Loucy (cell line): ENCODE data around the gene PRR35.

Experiments used
- H2AFZ ChIP-seq: fragments of 200-600 bp; sonication (generic); 2 replicates; pipeline ENCODE4 v1.6.0; 2016; ENCODE audit warnings: antibody characterized with exemption, mild to moderate bottlenecking, low read length, moderate library complexity
- H3F3A ChIP-seq: fragments of 200-600 bp; 2 replicates; pipeline ENCODE4 v1.6.0; 2016; ENCODE audit warnings: antibody characterized with exemption, low read depth, mild to moderate bottlenecking
- H3K27me3 ChIP-seq: fragments of 200-600 bp; sonication (generic); 2 replicates; pipeline ENCODE4 v1.6.1; 2014; ENCODE audit warnings: low read length, mild to moderate bottlenecking; ENCODE audit not compliant: insufficient read depth, poor library complexity, severe bottlenecking
- H3K36me3 ChIP-seq: fragments of 200-600 bp; sonication (generic); 2 replicates; pipeline ENCODE4 v1.6.1; 2016; ENCODE audit warnings: low read length; ENCODE audit not compliant: insufficient read depth
- H3K4me1 ChIP-seq: fragments of 200-600 bp; sonication (generic); 2 replicates; pipeline ENCODE4 v1.5.1; 2014; ENCODE audit warnings: low read length, mild to moderate bottlenecking; ENCODE audit not compliant: insufficient read depth, poor library complexity, severe bottlenecking
- H3K4me2 ChIP-seq: fragments of 200-600 bp; sonication (generic); 2 replicates; pipeline ENCODE4 v1.6.0; 2014; ENCODE audit warnings: antibody characterized with exemption, low read length, low read depth, mild to moderate bottlenecking; ENCODE audit not compliant: poor library complexity, severe bottlenecking
- H3K4me3 ChIP-seq: fragments of 200-600 bp; sonication (generic); 2 replicates; pipeline ENCODE4 v1.5.1; 2014; ENCODE audit warnings: low read length, mild to moderate bottlenecking, mixed read lengths; ENCODE audit not compliant: poor library complexity, severe bottlenecking
- H3K79me2 ChIP-seq: fragments of 200-600 bp; sonication (generic); 2 replicates; pipeline ENCODE4 v1.6.1; 2014; ENCODE audit warnings: low read length; ENCODE audit not compliant: insufficient read depth
- H3K9ac ChIP-seq: fragments of 200-600 bp; sonication (generic); 2 replicates; pipeline ENCODE4 v1.6.0; 2014; ENCODE audit warnings: mild to moderate bottlenecking, low read depth, low read length, moderate library complexity; ENCODE audit not compliant: poor library complexity, severe bottlenecking
- H3K9me2 ChIP-seq: fragments of 200-600 bp; sonication (generic); replicated peaks from 2 replicates; pipeline ENCODE4 v1.6.1; 2016; ENCODE audit warnings: low read depth, low read length, mixed read lengths
- H3K9me3 ChIP-seq: fragments of 200-600 bp; sonication (generic); 2 replicates; pipeline ENCODE4 v1.6.1; 2014; ENCODE audit warnings: mild to moderate bottlenecking, antibody characterized with exemption, low read length, low read depth; ENCODE audit not compliant: insufficient read depth
- H4K20me1 ChIP-seq: fragments of 200-600 bp; sonication (generic); 2 replicates; pipeline ENCODE4 v1.6.0; 2014; ENCODE audit warnings: antibody characterized with exemption, low read length, mild to moderate bottlenecking; ENCODE audit not compliant: insufficient read depth, poor library complexity, severe bottlenecking
- CTCF ChIP-seq: fragments of 200-600 bp; sonication (generic); conservative IDR thresholded peaks from 2 replicates; pipeline ENCODE4 v1.5.1; 2014; ENCODE audit warnings: mild to moderate bottlenecking, antibody characterized with exemption, low read length
- EZH2phosphoT487 ChIP-seq: fragments of 200-600 bp; IDR thresholded peaks from 2 replicates; pipeline ENCODE4 v1.6.1; 2018; ENCODE audit warnings: antibody characterized with exemption, mild to moderate bottlenecking, moderate library complexity, borderline replicate concordance

PRR35 gene

GRCh38 chr16:523097-523741 is 37.0 kb upstream of the PRR35 start:
- Histone ChIP-seq H3K9me2 (no peaks in the 10 kb centered on the region), H3K4me3 (no peak overlapping the region), H3K36me3 (no peaks in the 10 kb centered on the region), H3K79me2 (peaks cover 4% of the 10 kb centered on the region; the same call in 1 of the 2 replicates), H2AFZ (no peak overlapping the region), H4K20me1 (no peaks in the 10 kb centered on the region), H3F3A (no peaks in the 10 kb centered on the region), H3K9me3 (no peaks in the 10 kb centered on the region), H3K4me1 (peaks cover 5% of the 10 kb centered on the region), H3K27me3 (no peaks in the 10 kb centered on the region), H3K4me2 (no peak overlapping the region), H3K9ac (no peak overlapping the region)
- TF ChIP-seq CTCF = no peak
- TF ChIP-seq EZH2phosphoT487 = no peak

DNA sequence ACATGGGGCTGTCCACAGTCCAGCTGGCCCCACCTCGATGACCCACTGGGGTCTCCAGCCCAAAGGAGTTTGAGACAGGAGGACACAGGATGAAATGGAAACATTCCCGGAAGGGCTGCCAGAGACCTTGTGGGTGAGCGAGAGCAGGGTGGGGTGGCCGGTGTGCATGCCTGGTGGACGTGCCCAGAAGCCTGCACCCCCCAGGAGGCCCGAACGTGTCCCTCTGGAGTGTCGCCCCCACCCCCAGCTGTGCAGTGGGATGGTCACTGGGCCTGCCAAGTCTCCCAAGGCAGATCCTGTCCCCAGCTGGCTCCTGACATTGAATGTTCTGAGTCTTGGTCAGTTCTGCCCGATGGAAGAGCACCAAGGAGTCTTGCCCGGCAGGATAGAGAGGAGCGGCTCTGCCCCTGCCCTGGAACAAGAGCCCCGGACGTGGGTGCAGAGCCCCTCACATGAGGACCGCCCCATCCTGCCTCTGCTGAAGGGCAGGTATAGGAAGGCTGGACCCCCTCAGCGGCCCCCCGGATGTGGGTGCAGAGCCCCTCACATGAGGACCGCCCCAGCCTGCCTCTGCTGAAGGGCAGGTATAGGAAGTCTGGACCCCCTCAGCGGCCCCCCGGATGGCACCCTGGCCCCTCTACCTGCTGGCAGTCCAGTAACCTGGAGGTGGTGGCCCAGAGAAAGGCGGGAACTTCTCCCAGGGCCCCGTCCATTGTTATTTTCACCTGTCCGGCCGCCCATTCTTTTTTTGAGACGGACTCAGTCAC is 35.7 kb upstream of the PRR35 start:
- Histone ChIP-seq H3K4me1 (peaks cover 8% of the 10 kb centered on the region), H3K4me3 (no peak overlapping the region), H2AFZ (no peak overlapping the region), H3K9me3 (no peaks in the 10 kb centered on the region), H3K79me2 (peaks cover 17% of the 10 kb centered on the region), H3K4me2 (no peak overlapping the region), H3K36me3 (no peaks in the 10 kb centered on the region), H3K9ac (no peak overlapping the region), H3F3A (no peaks in the 10 kb centered on the region), H4K20me1 (peaks cover 3% of the 10 kb centered on the region), H3K27me3 (no peaks in the 10 kb centered on the region), H3K9me2 (no peaks in the 10 kb centered on the region)
- TF ChIP-seq CTCF = no peak
- TF ChIP-seq EZH2phosphoT487 = no peak

- H4K20me1 ChIP-seq = peaks cover 9% of the 10 kb centered on the region
- no peaks in the 10 kb centered on the region for H3K36me3 ChIP-seq
- no peaks in the 10 kb centered on the region for H3K9me2 ChIP-seq
- TF ChIP-seq EZH2phosphoT487 (no peak), CTCF (no peak)
- no peaks in the 10 kb centered on the region for H3F3A ChIP-seq
- H3K9ac ChIP-seq = no peak overlapping the region
- no peak overlapping the region for H3K4me3 ChIP-seq
- H3K4me2 ChIP-seq = no peak overlapping the region
- H3K79me2 ChIP-seq = peaks cover 24% of the 10 kb centered on the region
- peaks cover 8% of the 10 kb centered on the region for H3K4me1 ChIP-seq
- no peaks in the 10 kb centered on the region for H3K27me3 ChIP-seq
- no peaks in the 10 kb centered on the region for H3K9me3 ChIP-seq
- H2AFZ ChIP-seq = no peak overlapping the region
Measured at GRCh38 chr16:525123-525519, 35.1 kb upstream of the PRR35 start.
